GM04504 (cell line): Measurements from ENCODE around the gene PER3.
"Not testable (repeated sequence)": the region's sequence is repeated elsewhere in the genome, so short reads cannot be mapped to it uniquely, and the experiment has no call there.

Experiments used
- DNase-seq: peaks from one replicate; pipeline ENCODE4 v3.0.0-alpha.2; 2012; ENCODE audit warnings: low read depth

Gene PER3

DNA sequence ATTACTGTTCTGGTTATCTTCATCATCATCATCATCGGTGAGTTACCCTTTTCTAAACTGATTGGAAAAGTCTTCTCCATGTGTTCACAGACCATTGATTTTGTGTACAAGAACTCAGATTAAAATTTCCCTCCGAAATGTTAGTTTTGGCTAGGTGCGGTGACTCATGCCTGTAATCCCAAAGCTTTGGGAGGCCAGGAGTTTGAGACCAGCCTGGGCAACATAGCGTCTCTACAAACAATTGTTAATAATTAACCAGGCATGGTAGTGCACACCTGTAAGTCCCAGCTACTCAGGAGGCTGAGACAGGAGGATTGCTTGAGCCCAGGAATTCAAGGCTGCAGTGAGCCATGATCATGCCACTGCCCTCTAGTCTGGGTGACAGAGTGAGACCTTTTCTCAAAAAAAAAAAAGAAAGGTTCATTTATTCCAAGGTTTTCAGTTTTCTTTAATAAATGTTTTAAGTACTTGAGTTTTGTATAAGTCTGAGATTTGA is 5.9 kb upstream of the PER3 start:
- DNase-seq = no peak

DNA sequence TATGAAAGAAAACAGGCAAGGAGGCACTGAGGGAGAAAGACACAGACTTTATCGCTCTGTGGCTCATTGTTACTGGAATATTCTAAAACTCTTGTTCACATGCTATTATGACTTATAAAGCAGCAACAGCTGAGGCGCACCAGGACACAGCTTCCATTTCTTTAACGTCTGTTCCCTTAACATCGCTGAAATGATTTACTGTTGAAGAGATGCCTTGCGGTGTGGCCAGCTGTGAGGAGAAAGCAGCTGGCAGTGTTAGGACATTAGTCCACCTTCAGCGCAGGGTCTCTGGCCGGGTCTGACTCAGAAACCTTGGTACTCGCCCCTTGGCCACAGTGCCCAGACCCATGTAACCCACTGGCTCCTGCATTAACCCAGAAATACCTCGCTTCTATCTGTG is 3.1 kb upstream of the PER3 start:
- no peak for DNase-seq

DNA sequence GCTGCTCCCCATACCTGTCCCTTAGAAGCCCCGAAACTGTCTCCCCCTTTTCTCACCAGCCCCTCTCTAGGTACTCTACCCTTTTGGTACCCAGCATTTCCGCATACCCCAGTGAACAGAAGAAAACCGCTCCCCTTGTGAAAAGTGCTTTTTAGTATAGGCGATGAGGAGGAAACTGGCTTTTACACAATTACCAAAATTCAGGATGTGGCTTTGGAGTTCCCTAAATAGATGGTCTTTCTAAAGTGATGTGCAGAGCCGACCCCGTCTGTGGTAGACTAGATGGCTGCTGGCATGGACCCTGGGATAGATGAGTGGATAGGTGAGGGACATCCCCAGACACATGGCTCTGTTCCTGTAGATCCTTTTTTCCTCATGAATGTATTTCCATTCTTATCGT is 2.6 kb upstream of the PER3 start:
- DNase-seq = no peak

DNA sequence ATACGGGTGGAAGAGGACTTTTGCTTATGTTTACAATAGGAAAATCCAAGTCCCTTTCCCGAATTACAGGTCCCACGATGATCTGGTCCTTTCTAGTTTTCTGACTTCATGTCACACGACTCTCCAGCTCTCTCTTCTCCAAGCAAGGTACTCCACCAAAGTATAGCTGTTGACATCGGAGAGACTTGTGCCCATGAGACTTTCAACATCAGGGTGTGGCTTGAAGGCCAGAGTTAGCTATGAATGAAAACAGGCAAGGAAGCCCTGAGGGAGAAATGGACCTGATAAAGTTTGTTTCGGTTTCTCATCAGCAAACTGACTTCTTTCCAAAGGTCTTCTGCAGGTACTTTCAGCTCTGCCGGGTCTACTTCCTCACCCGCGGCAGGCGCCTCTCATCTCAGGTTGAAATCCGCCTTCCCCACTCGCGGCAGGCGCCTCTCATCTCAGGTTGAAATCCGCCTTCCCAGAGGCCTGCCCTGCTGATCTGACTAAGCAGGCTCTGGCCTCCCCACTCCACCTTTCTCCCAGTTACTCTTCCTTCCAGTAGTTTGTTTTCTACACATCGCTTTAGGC is 2.1 kb upstream of the PER3 start:
- DNase-seq = no peak

DNA sequence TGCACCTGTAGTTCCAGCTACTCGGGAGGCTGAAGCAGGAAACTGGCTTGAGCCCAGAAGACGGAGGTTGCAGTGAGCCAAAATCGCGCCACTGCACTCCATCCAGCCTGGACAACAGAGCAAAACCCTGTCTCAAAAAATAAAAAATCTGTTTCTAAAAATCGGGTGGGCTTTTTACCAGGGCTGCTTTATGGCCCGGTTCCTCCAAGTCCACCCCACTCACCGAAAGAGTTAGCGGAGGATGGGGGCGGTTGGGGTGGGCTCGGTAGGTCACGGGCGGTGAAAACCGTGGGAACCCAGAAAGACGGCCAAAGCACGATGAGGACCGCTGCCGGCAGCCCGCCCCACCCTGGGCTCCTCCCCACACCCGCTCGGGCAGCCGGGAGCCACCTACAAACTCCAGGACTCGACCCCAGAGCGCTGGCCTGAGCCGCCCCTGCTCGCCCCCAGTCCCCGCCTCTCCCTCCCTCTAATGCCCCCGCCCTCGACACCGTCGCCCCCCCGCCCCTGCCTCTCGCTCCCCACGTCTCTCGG is 846 bp upstream of the PER3 start:
- DNase-seq = peak; percentile 27

DNA sequence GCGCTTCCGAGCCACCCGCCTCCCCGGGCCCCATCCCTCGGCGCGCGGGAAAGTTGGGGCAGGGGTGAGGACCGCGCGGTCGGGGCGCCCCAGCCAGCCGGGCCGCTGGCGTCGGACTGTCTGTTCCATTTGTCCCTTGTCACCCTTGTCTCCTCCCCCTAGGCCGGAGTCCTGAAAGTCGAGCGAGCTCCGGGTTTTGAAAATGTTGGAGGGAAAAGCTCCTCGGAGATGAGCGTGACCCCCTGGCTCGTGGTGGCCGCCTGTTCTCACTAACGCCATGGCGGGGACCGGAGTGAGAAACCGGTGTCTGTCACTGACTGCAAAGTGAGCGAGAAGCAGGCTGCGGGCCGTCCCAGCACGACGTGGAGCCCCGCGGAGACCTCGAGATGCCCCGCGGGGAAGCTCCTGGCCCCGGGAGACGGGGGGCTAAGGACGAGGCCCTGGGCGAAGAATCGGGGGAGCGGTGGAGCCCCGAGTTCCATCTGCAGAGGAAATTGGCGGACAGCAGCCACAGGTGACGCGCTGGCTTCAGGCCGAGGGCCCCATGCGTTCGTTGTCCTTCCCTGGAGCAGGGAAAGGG is 491 bp downstream of the PER3 start:
- DNase-seq = no peak

DNA sequence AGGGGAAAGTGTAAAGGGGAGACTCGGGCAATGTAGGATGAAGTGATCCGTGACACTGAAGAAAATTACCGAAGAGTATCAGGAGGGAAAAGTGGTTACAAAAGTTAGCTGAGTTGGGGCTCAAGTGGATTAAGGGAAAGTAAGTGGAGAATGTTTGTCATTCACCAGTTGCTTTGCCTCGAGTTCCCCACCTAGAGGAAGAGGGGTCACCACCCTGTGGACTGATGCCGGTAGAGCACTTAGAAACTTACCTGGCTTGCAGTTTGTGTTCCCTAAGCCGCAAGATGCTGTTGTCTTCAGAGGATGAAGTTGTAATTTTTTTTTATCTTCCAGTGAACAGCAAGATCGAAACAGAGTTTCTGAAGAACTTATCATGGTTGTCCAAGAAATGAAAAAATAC is 1.0 kb downstream of the PER3 start:
- no peak for DNase-seq

DNA sequence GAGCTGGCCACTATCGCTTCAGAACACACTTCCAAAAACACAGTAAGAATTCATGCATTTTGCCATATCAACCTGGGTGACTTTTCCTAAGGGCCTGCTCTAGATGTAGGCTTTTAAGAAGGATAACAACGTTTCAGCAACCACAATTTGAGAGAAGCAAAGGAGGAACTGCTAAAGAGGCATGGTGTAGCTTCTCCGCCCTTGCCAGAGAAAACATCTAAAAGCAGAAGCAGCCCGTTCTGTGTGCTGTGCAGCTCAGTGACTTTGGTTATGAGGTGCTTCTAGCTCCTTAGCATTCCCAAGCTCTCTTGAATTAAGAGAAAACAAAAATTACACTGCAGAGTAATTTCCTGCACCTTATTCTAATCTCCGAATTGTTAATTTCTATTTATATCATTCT is 2.7 kb downstream of the PER3 start:
- DNase-seq = no peak

DNA sequence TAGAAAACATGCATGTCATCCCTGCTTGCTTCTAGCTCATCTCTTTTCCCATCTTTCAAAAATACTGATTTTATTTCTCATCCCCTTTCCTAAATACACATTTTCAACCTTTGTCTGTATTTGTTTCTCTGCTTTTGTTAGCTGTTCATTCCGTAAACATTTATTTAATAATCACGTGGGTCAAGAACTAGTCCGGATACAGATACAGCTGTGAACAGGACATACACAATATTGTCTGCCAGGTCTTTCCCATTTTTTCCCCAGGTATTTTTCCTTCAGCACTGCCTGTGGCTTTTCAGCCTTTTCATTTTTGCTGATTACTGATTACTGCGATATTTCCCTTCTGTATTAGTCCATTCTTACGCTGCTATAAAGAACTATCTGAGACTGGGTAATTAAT is 5.7 kb downstream of the PER3 start:
- DNase-seq = no peak

DNA sequence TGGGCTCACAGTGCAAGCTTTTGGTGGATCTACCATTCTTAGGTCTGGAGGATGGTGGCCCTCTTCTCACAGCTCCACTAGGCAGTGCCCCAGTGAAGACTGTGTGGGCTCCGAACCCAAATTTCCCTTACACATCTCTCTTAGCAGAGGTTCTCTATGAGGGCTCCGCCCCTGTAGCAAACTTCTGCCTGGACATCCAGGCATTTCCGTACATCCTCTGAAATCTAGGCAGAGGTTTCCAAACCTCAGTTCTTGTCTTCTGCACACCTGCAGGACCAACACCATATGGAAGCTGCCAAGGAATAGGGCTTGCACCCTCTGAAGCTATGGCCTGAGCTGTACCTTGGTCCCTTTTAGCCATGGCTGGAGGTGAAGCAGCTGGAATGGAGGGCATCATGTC is 6.9 kb downstream of the PER3 start:
- DNase-seq = not testable (repeated sequence)

DNA sequence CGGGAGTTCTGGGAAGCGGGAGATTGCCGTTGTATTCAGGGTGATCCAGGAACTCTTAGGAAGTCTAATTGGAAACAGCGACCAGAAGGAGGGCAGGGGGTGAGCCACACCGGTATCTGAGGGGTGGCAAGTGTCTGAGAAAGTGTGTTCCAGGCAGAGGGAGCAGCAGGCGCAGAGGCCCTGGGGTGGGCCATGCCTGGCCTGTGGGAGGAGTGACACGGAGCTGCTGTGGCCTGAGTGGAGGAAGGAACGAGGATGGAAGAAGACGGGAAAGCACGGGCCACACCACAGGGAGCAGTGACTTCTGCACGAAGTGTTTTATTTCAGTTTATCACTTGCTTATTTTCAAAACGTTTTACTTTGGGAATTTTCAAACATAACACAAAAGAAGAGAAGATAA is 11.3 kb downstream of the PER3 start:
- no peak for DNase-seq

DNA sequence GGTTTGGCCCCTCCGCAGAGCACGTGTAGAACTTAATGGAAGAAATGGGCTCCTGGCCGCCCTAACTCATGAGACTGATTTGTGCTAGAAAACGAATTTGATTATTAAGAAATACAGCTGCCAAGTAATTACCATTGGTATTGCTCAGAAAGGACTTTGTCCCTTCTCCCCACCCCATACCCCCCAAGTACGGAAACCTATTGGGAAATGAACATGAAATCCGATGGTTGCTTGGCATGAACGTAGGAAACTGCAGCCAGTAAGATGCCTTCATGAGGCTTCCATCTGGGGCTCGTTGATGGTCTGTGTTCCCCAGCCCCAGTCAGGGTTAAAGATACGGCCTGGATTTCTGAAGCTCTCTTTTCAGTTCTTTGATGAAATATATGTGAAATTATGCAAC is 21.4 kb downstream of the PER3 start:
- no peak for DNase-seq

DNA sequence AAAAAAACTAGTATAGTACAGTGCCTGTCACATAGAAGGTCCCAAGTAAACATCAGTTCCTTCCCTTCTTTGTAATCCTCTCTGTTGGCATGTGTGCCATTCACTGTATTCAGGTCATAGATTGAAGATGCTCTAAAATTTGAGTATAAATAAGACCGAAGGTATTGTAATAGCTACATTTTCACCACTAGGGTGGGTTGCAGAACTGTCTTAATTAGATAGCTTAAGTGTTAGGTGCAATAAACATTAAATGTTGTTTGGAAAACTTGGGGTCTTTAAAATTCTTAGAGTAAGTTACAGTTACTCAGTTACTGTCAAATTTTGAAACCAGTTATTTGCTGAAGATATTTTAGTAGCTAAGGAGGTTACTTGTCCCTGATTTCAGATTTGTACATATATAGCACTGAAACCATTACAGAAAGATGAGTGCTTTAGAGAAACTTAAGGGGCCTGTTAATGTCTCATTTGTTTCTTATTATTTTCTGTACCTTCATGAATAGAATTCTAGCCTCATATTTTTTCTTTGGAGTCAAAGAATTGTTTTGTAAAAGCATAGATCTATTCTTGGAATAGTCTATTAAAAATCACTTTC is 24.3 kb downstream of the PER3 start:
- DNase-seq = no peak

DNA sequence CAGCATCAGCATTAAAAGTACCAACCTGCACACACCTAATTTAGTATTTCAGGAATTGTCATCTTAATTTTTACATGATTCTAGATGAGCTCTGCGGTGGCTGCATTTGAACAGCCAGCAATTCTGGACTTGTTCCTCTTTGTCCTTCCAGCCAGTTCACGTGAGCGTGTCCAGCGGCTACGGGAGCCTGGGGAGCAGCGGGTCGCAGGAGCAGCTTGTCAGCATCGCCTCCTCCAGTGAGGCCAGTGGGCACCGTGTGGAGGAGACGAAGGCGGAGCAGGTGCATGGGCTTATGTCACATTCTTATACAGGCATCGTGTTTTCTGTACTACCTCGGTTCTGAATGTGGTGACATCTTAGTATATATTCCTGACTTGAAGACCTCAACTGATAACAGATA is 25.7 kb downstream of the PER3 start:
- DNase-seq = no peak

DNA sequence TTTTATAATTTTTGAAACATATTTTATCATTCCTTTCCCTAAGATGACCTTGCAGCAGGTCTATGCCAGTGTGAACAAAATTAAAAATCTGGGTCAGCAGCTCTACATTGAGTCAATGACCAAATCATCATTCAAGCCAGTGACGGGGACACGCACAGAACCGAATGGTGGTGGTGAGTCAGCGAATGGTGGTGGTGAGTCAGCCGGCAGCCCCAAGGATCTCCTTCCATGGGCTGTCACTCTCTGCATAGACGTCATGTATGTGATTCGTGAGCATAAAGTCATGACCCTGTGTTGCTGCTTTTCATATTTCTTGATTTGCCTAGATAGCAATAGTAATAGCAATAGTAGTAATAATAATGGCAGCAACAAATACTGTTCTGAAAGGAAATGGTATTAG is 26.3 kb downstream of the PER3 start:
- peak; percentile 51 for DNase-seq

DNA sequence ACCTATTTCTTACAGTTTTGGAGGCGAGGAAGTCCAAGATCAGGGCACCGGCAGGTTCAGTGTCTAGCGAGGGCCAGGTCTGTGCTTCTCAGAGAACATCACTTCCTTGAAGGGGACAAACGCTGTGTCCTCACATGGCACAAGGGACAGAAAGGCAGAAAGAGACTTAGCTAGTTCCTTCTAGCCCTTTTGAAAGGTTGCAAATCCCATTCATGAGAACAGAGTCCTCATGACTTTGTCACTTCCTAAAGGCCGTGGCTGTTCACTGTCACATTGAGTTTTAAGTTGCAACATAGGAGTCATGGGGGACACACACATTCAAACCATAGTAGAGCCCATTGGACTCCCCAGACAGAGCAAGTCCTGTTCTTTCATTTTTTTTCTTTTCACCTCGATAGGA is 27.4 kb downstream of the PER3 start:
- no peak for DNase-seq

DNA sequence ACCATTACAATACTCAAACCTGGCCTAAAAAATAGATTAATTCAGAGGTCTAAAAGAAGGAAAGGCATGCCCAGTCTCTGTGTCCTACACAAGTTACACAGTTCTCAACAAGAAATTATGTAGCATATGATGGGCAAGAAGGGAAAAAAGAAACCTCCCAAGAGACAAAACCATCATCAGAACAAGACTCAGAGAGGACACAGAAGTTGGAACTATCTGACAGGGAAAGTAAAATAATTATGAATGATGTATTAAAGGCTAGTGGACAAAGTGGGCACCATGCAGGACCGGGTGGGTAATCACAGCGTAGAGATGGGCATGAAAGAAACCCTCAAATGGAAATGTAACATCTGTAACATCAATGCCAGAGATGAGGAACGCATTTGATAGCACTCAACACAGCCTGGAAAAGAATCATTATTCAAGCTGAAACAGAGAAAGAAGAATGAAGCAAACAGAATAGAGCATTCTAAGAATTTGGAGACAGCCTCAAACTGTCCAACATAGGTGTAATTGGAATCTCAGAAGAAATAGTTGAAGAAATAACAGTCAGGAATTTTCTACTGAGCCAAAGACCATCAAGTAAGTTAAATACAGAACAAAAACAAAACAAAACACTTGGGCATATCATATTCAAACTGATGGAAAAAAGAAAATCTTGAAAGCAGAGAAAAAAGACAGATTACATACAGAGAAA is 29.7 kb downstream of the PER3 start:
- DNase-seq = no peak

DNA sequence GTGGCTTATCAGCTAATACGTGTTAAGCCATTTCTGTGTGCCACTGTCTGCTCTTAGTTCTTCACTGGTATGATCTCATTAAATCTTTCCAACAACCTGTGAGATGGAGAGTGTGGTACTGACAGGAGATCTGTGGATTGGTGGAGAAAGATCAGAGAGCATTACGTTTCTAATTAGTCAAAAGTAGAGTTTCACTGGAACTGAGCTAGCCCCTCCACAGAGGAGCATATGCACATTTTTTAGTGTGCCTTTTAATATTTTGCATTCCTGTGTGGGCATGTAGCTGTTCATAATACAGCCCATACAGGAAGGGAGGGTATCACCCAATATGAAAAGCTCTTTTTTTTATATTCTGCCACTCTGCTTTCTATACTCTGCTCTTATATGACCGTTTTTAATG is 37.2 kb downstream of the PER3 start:
- no peak for DNase-seq

DNA sequence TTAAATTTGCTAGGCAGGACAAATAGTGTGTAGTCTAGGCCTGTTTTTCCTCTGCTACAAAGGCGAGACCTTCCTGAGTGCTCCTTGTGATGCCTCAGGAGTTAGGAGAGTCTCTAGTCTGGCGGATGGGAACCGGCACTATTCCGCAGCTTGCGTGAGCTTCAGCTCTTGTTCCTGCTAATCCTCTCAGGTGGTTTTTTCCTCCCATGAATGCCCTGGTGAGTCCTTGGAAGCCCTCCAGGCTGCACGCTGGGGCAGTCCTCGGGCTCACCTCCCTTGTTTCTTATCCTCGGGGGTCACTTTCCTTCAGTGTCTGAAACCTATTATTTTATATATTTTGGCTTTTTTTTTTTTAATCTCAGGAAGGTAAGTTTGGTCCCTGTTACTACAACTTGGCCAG is 40.6 kb downstream of the PER3 start:
- DNase-seq = no peak

DNA sequence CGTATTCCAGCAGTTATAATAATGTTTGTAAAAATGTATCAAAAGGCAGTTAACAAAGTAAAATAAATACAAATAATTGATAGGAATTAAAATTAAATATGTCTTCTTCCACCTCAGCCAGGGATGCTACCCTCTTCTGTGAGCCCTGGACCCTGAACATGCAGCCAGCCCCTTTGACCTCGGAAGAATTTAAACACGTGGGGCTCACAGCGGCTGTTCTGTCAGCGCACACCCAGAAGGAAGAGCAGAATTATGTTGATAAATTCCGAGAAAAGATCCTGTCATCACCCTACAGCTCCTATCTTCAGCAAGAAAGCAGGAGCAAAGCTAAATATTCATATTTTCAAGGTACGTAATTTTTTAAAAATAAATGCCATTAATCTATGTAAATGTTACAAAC is 42.3 kb downstream of the PER3 start:
- DNase-seq = no peak

DNA sequence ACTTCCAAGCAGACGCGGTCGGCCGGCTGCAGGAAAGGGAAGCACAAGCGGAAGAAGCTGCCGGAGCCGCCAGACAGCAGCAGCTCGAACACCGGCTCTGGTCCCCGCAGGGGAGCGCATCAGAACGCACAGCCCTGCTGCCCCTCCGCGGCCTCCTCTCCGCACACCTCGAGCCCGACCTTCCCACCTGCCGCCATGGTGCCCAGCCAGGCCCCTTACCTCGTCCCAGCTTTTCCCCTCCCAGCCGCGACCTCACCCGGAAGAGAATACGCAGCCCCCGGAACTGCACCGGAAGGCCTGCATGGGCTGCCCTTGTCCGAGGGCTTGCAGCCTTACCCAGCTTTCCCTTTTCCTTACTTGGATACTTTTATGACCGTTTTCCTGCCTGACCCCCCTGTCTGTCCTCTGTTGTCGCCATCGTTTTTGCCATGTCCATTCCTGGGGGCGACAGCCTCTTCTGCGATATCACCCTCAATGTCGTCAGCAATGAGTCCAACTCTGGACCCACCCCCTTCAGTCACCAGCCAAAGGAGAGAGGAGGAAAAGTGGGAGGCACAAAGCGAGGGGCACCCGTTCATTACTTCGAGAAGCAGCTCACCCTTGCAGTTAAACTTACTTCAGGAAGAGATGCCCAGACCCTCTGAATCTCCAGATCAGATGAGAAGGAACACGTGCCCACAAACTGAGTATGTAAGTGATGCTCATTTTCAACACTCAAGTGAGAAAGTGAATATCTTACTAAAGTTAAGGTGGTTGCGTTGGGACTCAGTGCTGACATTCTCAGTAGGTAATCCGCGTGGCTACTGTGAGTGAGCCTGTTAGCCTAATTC is 43.2 kb downstream of the PER3 start:
- no peak for DNase-seq

DNA sequence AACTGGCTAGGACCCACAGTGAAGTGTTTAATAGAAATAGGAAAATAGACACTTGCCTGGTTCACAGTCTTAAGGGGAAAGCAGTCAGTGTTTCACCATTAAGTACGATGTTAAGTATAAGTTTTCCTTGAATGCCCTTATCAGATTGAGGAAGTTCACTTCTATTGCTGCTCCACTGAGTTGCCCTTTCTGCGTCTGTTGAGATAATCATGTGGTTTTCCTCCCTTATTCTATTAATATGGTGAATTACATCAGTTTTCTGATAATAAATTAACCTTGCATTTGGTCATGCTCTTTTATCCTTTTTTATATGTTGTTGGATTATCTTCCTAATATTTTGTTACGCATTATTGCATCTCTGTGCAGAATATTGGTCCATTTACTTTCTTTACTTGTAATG is 47.4 kb downstream of the PER3 start:
- no peak for DNase-seq
